GM19438 (cell line): ENCODE data around the gene APOBEC3B.
"Not testable (repeated sequence)": the region's sequence is repeated elsewhere in the genome, so short reads cannot be mapped to it uniquely, and the experiment has no call there.

ENCODE experiments used
- ATAC-seq: cut with Tn5 transposase; IDR thresholded peaks from one replicate; pipeline ENCODE4 v1.9.1; 2021; ENCODE audit warnings: low read depth; ENCODE audit not compliant: unreplicated experiment

APOBEC3B gene

DNA sequence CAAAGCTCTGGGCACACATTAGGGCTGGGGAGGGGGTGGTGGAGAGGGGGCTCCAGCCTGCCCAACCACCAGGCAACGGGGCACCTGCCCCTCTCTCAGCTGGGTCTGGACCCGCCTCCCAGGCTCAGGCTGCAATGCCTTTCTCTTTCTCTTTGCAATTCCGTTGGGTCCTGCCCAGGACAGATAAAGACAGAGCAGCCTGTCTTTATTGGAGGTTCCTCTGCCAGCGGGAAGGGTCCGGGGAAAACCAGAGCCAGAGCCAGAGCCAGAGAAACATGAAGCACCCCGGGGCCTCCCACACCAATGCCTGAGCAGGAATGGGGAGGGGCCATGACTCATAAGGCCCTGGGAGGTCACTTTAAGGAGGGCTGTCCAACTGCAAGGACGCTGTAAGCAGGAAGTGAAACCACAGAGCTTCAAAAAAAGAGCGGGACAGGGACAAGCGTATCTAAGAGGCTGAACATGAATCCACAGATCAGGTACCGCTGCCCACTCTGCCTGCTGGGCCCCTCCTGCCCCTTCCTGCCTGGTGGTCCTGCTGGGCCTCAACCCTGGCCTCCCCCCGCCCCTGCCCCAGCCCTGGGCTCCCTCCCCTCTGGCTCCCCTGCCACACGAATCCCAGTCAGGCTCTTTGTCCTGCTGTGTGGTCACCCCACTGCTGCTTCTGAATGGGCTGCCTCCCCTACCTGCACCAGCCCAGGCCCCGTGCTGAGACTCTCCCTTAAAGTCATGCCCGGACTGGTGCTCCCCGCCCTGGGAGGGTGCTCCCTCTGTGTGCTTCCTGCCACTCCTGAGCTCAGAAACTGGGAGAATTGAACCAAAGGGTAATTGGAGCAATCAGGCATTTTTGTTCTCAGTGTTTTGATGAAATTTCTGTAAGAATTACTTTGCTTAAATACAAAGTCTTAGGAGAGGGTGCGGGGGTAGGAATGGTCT is at the start of gene APOBEC3B:
APOBEC3B (plus strand) TSS at position 356 of the 936 bp plus-strand sequence; CDS start at position 463, 107 bp downstream.
- ATAC-seq = peak; percentile 55

- no peak for ATAC-seq
Measured at GRCh38 chr22:38935023-38935422, 47.1 kb upstream of the APOBEC3B start.

DNA sequence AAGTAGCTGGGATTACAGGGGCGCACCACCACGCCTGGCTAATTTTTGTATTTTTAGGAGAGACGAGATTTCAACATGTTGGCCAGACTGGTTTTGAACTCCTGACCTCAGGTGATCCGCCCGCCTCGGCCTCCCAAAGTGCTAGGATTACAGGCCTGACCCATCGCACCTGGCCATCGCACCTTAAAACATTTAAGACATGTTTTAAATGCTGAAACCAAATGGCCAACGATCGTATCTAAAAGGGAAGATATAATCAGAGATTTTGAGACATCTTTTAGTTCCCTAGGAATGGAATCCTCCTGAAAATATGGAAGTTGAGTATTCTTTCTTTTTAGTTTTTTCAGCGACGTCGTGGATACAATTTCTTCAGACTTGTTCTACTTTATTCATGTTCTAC is 46.5 kb upstream of the APOBEC3B start:
- ATAC-seq = no peak

GRCh38 chr22:38936562-38936961 is 45.6 kb upstream of the APOBEC3B start:
- ATAC-seq = no peak

GRCh38 chr22:38937036-38937435 is 45.1 kb upstream of the APOBEC3B start:
- no peak for ATAC-seq

GRCh38 chr22:38937541-38937940 is 44.6 kb upstream of the APOBEC3B start:
- ATAC-seq = no peak

- ATAC-seq = no peak
Measured at GRCh38 chr22:38938221-38938620, 43.9 kb upstream of the APOBEC3B start.

GRCh38 chr22:38938925-38939324 is 43.2 kb upstream of the APOBEC3B start:
- no peak for ATAC-seq

- ATAC-seq = no peak
Measured at GRCh38 chr22:38940811-38941384, 41.2 kb upstream of the APOBEC3B start.

- ATAC-seq = peak; percentile 56
Measured at GRCh38 chr22:38941488-38941987, 40.6 kb upstream of the APOBEC3B start.

GRCh38 chr22:38942702-38943101 is 39.4 kb upstream of the APOBEC3B start:
- ATAC-seq = no peak

- no peak for ATAC-seq
Measured at GRCh38 chr22:38943201-38943600, 38.9 kb upstream of the APOBEC3B start.

DNA sequence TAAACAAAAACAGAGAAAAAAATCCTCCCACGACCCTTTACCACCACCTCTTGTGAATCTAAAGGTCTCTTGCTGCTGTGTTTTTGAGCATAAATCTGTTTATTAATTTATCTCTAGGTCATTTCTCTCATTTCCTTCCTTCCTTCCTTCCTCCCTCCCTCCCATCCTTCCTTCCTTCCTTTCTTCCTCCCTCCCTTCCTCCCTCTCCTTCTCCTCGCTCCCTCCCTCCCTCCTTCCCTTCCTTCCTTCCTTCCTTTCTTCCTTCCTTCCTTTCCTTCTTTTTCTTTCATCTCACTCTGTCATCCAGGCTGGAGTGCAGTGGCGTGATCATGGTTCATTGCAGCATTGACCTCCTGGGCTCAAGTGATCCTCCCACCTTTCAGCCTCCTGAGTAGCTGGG is 38.3 kb upstream of the APOBEC3B start:
- ATAC-seq = no peak

- no peak for ATAC-seq
Measured at GRCh38 chr22:38944653-38945052, 37.5 kb upstream of the APOBEC3B start.

GRCh38 chr22:38945706-38946338 is 36.3 kb upstream of the APOBEC3B start:
- ATAC-seq = not testable (repeated sequence)

- no peak for ATAC-seq
Measured at GRCh38 chr22:38946771-38947170, 35.4 kb upstream of the APOBEC3B start.

DNA sequence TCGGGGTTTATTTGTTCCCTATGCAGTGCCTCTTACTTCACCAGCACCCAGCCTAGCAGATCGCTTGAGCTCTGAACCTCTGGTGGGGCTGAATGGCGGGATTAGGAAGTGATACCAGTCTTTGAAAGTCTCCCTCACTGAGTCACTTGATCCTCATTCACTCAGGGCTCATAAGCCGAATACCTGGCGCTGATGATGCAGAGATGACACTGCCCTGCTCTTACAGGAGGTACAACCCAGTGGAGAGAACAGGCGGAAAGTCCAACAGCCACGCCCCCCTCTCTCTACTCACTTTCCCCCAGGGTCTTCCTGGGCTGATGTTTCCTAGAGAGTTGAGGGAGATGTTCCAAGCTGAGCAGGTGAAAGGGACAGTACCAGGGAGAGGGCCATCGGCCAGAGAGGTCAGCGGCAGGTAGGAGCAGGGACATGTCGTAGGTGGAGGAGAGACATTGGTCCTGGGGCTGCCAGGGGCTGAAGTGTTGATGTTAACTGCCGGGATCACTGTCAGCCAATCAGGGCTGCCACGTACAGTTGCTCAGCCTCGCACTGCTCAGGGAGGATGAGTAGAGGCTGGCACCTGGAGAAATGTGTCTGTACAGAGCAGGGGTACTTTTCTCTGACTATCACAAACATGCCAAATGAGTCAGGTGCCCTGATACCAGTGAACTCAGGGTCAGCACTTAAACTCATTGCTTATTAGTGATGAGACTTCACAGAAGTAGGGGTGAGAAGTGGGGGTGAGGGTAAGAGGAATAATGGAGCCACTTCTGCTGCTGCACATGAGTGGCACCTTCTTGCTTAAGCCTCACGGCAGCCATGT is 34.6 kb upstream of the APOBEC3B start:
- ATAC-seq = no peak

GRCh38 chr22:38948181-38948940 is 33.8 kb upstream of the APOBEC3B start:
- ATAC-seq = no peak

- ATAC-seq = no peak
Measured at GRCh38 chr22:38949889-38950405, 32.2 kb upstream of the APOBEC3B start.
